Activated CD8-positive, alpha-beta memory T cell treated with anti-CD3 and anti-CD28 coated beads for 48 hours (primary cell): ENCODE measurements around the gene MRPS11.
"Not testable (repeated sequence)": the region's sequence is repeated elsewhere in the genome, so short reads cannot be mapped to it uniquely, and the experiment has no call there.

Experiments
- DNase-seq, 3 experiments: peaks; one replicate each; pipeline ENCODE4 v3.0.0-alpha.2; 2020; ENCODE audit warnings: low read depth in 2 of 3, low spot score in 2 of 3

MRPS11 gene

GRCh38 chr15:88467073-88467934, at the start of gene MRPS11, which contains the start of gene MRPL46:
MRPS11 (plus strand) TSS chr15:88467708; CDS start chr15:88467718, 10 bp downstream.
MRPL46 (minus strand) TSS chr15:88467388; CDS start chr15:88467377, 11 bp downstream.
- peak; percentile 73 to 79 (median 76) for DNase-seq

DNA sequence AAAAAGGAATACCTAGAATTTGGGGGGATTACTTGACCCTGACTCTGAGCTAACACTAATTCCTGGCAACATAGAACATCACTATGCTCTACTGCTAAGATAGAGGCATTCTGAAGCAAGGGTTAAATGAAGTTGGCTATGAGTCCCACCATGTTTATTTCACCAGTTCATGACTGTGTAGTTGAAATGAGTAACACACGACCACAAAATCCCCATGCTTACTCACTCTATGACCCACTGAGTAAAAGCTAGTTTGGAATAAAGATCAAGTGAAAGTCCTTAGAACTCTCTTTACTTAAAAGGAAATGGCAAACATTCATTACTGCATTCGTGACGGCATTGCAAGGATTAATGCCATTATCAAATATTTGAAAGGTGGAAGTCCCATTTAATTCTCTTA, 47.7 kb upstream of the MRPS11 start:
- DNase-seq, result no peak

- no peak for DNase-seq
Measured at GRCh38 chr15:88423331-88423730, 44.2 kb upstream of the MRPS11 start.

DNA sequence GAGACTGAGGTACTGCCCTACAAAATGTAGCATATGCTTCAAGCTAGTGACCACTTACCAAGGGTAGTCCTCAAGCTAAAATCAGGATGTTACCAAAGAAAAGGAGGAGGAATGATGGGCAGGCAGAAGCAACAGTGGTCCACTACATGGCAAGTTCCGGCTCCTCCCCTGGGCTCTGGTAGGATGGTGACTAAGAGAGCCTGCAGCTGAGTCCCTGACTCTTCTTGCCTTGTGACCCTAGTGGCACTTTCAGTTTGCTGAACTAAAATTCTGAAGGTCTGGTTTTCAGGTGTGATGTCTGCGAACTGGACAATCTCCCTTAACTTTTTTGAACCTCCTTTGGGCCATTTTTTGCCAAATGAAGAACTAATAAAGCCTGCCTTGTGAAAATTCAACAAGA, 41.2 kb upstream of the MRPS11 start:
- DNase-seq, result no peak

GRCh38 chr15:88428053-88428452, 39.5 kb upstream of the MRPS11 start:
- no peak for DNase-seq

- no peak for DNase-seq
Measured at GRCh38 chr15:88428805-88429605, 38.5 kb upstream of the MRPS11 start.

GRCh38 chr15:88430051-88430450, 37.5 kb upstream of the MRPS11 start:
- DNase-seq, result no peak

DNA sequence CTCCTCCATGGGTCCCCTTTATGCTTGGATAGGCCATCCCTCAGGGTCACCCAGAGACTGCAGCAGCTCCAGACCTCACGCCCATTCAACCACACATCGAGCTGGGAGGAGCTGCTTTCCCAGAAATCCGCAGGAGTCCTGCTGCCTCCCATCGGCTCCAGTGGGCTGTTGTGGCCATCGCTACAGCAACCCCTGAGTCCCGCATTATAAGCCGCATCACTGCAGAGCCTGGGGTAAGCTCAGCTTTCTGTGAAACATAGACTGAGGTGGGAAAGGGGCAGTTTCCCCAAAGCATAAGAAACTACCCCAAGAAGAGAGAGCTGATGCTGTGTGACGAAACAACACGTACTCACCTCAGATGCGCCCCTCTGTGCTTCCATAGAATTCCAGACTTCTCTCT, 36.1 kb upstream of the MRPS11 start:
- DNase-seq, result no peak

- DNase-seq, result no peak
Measured at GRCh38 chr15:88433046-88433685, 34.3 kb upstream of the MRPS11 start.

DNA sequence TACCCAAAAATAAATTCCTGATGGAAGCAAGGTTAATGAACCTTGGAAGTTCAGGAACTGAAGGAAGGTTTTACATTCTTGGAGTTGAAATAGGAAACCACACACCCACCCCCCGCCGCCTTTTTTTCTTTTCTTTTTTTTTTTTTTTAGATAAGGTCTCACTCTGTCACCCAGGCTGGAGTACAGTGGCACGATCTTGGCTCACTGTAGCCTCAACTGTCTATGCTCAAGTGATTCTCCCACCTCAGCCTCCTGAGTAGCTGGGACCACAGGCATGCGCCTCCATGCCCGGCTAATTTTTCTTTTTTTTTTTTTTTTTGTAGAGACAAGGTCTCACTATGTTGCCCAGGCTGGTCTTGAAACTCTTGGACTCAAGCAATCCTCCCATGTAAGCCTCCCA, 33.4 kb upstream of the MRPS11 start:
- not testable (repeated sequence) for DNase-seq

DNA sequence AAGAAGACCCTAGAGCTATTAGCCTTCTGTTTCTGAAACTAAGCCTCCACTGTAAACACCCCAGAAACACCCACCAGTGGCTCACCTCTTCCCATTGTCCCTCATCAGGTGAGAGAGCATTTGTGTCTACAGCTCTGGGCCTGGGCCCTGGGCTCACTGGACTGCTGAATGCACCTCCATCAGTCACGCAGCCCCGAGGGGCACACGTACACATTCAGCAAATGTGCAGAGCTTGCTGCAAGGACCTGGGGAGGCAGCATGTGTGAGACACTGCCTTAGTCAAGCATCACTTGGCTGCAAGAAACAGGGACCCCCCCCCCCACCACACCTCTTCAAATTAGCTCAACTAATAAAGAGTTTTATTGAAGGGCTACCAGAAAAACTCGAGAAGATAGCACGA, 29.3 kb upstream of the MRPS11 start:
- DNase-seq, result no peak

DNA sequence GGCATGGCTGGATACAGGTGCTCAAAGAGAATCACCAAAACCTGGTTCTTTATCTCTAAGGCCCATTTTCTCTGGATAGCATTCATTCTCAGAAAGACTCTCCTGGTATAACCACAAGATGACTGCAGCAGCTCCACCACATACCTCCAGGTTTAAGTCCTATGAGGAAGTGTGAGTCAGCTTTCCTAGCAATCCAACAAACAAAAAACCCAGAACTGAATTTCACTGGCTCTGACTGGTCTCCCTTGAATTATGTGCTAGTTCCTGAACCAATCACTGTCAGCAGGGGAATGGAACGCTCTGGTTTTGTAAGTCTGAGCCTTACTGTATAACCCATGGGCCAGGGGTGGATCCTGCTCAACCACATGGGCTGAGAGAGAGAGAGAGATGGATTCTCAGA, 27.5 kb upstream of the MRPS11 start:
- DNase-seq, result no peak

GRCh38 chr15:88441076-88441730, 26.3 kb upstream of the MRPS11 start:
- no peak for DNase-seq

- DNase-seq, result no peak
Measured at GRCh38 chr15:88447206-88447605, 20.3 kb upstream of the MRPS11 start.

GRCh38 chr15:88447741-88448140, 19.8 kb upstream of the MRPS11 start:
- DNase-seq, result no peak

DNA sequence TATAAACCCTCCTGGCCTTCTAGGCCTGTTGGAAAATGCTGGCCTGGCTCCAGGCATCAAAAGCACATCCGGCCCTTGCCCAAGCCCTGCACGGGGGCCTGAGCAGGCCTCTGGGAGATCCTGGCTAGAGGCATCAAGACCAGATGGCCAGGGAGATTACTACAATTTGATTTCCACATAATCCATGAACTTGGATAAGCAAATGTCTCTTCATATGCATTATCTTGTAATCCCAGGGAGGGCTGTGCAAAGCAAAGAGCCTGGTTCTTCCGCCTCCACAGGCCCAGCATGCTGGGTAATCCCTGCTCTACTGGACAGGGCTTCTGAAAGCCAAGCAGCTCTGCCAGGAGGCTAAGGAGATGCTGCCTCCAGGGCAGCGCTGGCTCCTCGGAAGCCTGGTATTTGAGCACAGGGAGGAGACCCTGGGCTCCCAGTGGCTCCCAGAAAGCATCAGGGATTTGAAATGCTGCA, 18.5 kb upstream of the MRPS11 start:
- no peak for DNase-seq

GRCh38 chr15:88449581-88449980, 17.9 kb upstream of the MRPS11 start:
- DNase-seq, result no peak

DNA sequence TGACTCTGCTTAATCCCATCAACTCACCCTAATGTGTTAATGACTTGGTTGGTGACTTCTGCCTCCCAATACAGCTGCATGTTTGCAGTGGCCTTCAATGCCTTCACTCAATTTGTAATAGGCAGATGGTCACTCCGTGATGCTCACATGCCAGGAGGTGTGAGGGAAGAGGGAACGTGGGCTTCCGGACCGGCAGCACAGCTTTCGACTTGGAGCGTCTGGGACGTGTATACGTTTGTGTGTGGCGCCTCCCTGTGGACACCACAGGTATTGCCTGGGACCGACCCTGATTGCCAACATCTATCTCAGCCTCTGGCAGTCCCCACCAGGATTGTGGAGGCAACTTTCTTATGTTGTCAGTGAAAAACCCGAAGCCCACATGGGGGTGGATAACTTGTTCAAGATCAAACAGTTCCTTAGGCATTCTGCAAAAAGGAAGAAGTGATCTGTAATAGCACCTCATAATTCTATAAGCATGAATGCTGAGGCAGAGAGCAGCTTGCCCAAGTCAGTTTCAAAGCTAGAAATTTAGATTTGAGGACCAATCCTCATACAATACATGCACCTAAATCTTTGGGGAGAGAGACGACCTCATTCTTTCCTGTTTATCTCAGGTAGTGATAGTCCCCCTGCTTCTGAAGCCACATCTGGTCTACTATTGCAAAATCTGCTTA, 17.2 kb upstream of the MRPS11 start:
- DNase-seq, result peak; percentile 42 to 84 (median 79)

DNA sequence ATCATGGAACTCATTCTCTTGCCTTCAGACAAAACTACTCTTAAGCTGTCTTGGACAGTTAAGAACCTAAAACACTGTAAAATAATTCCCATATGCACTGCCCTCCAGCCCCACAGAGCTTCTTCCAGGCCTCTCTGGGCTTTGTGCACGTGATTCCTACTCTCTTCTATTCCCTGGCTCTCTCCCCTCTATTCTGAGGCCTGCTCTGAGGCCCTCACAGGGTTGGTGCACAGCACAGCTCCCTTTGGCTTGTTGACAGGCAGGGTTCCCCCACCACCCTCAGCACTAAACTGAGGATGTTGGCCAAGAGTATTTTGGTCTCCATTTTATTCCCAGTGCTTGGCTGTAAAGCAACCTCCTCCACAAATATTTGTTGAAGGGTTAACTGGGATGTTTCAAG, 13.9 kb upstream of the MRPS11 start:
- DNase-seq, result no peak

DNA sequence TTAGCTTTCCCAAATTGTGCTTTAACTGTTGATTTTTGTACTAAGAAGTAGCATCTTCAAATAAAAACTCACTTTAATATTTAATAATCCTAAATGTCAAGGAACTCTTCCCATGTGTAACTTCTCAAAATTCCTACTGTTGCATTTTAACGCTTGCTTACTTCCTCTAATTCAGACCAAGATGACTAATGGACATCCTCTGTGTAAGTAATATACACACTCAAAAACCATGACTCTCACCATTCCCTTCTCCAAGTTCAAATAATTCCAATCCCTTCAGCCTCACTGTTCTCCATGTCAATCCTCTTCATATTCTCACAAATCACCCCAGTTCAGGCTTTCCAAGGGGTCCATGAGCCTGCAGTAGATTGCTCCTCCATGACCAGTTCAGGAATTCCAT, 13.3 kb upstream of the MRPS11 start:
- DNase-seq, result no peak
